Effector CD8-positive, alpha-beta T cell (primary cell): ENCODE data around the gene SET.
"Not testable (repeated sequence)": the region's sequence is repeated elsewhere in the genome, so short reads cannot be mapped to it uniquely, and the experiment has no call there.

ENCODE experiments used
- DNase-seq: peaks from one replicate; lab custom pipeline; 2025; lab: John Stamatoyannopoulos, UW
- total RNA-seq, 4 experiments: gene quantifications; one replicate each; lab custom pipeline; 2026; lab: John Stamatoyannopoulos, UW

SET gene, protein sequence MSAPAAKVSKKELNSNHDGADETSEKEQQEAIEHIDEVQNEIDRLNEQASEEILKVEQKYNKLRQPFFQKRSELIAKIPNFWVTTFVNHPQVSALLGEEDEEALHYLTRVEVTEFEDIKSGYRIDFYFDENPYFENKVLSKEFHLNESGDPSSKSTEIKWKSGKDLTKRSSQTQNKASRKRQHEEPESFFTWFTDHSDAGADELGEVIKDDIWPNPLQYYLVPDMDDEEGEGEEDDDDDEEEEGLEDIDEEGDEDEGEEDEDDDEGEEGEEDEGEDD
- total RNA-seq = 447 to 839 (median 479) reads per million in 4 experiments

DNA sequence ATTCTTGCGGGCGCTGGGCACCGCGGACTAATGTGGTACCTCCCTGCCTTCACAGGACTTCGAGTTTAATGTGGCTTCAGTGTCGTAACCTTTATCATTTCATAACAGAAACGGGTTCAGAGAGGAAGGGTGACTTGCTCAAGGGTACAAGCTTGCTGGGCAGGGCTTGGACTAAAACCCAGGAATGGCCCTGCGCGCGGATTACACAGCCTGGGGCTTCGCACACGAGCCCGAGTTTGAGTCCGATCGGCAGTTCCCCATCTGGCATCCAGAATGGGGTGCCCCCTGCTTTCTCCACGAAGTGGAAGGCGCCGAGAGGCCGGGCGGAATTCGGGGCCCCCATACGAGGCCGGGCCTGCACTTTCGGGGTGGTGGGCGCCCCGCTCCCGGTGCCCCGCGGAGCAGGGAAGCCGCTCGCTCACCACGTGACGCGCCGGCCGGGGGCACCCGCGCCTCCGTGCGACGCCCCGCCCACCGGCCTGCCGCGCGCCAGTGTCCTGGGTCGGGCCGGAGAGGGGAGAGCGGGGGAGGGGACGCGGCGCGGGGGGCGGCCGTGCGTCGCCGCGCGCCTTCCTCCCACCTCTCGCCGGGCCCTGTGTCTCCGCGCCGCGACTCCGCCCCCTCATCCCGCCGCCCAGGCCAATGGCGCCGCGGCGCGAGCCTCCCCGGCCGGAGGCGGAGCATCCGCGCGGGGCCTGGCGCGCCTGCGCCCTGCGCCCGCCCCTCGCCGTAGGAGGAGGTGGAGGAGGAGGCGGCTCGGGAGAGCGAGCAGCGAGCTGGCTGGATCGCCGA is at the start of gene SET:
Gene SET (plus strand): TSS at position 722 of the 792 bp plus-strand sequence. CDS start 361 bp downstream, outside the sequence.
- DNase-seq = peak; percentile 87

DNA sequence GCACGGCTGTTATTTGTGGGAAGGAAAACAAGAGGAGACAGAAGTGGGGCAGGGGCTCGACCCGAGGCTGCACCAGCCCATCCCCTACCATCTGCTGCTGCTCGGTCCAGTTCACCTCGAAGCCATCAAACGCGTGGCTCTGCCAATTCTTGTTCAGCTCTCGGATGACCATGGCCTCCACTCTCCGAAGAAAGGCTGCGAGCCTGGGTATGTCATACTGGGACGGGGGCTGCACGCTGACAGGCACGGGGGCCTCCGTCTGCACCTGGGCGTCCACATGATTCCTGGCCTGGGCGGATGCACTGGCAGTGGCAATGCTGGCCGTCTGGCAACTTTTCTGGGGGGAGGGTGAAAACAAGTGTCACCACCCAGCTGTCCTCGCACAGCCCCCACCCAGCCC is 48.4 kb upstream of the SET start:
- no peak for DNase-seq

DNA sequence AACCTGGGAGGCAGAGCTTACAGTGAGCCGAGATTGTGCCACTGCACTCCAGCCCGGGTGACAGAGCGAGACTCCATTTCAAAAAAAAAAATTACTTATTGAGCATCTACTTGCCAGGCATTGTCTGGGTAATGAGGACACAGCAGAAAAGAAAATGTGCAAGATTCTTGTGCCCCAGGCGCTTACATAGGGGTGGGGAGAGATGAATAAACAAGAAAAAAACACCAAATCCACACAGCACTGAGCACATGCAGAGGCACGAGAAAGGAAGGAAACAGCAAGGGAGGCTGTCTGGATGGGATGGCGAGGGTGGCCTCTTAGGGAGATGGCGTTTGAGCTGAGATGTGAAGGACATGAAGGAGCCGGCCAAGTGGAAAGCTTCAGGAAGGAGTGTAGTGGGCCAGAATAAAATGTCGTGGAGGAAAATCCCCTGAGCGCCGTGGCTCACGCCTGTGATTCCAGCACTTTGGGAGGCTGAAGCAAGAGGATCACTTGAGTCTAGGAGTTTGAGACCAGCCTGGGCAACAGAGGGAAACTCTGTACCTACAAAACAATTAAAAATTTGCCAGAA is 46.3 kb upstream of the SET start:
- DNase-seq = no peak

DNA sequence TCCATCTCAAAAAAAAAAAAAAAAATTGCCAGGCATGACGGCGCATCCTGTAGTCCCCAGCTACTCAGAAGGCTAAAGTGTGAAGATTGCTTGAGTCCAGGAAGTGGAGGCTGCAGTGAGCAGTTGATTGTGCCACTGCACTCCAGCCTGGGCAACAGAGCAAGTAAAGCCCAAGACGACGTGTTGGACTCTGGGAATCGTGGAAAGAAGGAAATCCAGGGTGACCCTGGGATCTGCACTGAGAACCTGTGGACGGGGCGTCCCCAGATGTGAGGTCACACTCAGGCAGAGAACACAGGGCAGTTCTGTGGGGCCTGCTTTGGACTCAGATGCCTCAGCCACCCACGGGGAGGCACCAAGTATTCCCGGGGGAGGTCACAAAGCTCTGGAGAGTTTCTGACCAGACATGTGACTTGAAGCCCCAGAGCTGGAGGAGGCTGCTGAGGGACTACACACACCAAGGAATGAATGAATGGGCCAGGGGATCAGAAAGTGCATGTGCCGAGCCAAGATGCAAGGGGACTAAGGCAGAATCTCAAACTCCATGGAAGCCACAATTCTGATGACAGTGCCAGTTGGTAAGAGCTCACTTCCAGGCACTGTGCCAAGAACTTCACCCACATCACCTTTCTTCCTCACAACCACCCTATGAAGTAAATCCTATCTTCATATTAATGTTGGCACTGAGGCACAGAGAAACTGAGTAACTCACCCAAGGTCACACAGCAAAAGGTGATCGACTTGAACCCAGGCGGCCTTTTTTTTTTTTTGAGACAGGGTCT is 45.3 kb upstream of the SET start:
- no peak for DNase-seq

DNA sequence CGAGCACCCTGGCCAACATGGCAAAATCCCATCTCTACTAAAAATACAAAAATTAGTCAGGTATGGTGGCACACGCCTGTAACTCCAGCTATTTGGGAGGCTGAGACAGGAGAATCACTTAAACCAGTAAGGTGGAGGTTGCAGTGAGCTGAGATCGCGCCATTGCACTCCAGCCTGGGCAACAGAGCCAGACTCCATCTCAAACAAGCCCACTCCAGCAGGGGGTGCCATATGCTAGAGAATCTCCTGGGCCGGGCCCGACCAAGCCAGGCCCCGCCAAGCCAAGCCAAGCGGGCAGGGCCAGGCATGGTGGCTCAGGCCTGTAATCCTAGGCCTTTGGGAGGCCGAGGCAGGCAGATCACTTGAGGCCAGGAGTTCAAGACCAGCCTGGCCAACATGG is 40.8 kb upstream of the SET start:
- peak; percentile 60 for DNase-seq

DNA sequence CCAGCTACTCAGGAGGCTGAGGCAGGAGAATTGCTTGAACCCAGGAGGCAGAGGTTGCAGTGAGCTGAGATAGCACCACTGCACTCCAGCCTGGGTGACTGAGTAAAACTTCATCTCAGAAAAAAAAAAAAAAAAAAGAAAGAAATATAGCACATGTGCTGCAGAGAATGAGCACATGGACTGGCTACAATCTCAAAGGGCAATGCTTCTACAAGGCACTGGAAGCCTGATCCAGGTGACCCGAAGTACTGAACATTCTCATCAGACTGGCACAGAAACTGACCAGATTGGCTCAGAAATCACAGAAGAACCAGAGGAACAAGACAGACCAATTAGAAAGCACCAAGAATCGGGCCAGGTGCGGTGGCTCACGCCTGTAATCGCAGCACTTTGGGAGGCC is 37.2 kb upstream of the SET start:
- no peak for DNase-seq

DNA sequence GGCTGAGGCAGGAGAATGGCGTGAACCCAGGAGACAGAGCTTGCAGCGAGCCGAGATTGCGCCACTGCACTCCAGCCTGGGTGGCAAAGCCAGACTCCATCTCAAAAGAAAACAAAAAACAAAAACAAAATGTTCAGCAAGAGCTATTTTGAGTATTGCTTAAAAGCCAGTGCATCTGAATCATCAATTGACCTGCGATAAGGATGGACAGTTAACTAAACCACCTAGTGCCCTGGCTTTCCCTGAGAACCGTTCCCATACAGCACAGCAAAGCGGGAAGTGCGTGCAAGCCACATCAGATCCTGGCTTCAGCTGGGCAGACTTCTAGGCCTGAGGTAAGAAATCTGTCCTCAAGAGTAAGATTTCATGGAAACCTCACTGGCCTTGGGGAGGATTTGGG is 35.1 kb upstream of the SET start:
- no peak for DNase-seq

DNA sequence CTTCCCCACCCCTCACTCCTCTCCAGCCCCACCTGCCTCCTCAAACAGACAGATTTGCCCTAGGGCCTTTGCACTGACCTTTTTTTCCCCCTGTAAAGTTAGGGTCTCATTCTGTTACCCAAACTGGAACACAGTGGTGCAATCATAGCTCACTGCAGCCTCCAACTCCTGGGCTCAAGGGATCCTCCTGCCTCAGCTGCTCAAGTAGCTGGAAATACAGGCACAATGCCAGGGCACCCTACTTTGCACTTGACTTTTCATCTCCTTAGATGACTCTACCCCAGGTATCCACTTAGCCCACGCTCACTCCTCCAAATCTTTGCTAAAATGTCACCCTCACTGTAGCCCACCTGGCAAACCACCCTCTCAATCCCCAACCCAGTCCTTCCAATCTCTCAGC is 34.5 kb upstream of the SET start:
- DNase-seq = no peak

DNA sequence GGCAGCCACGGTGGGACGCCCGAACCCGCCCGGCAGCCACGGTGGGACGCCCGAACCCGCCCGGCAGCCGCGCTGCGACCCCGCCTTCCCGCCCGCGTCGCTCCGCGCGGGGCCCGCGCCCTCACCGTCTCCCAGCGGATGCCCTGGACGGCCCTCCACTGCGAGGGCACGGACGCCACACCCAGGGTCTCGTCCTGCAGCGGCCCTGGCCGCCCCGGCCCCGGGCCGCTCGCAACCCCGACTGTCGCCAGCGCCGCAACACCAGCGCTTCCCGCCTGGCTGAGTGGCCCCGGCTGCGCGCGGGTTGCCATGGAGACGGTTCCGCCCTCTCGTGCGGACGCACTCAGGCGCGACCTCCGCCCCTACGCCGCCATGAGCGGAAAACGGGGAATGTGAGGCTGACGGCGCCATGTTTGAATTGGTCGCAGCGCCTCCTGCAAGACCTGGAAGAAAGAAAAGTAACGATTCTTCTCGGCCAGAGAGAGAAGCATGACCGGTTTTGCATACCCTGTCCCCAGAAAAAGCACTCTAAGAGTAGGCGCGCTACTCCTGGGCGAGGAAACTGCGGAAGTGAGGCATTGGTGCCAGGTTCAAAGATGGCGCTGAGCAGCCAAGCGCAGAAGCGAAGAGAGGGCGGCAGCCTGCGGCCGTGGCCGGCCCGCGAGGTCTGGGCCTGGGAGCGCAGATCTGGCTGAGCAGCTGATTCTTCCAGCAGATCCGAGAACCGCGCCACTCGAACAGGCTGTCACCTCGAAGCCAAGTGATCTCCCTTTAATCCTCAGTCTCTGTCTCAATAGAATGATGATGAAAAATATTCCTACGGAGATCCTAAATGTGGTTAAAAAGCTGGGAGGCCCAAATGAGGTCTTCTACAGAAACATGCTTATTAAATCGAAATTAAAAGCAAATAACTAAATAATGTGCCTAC is 32.3 kb upstream of the SET start, which contains the start of gene DYNC2I2:
Gene DYNC2I2 (minus strand): TSS at position 432 of the 928 bp plus-strand sequence. CDS start 121 bp downstream, at position 311.
- peak; percentile 92 for DNase-seq

DNA sequence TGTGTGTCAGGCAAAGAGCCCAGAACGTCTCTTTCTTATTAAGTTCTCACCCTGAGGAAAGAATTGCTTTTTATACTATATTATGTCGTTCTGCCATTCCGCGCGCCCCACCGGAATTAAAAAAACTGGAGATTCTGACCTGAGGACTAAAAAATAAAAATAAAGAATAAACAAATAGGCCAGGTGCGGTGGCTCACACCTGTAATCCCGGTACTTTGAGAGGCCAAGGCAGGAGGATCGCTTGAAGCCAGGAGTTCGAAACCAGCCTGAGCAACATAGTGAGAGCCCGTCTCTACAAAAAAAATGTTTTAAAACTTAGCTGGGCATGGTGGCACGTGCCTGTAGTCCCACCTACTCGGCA is 31.7 kb upstream of the SET start:
- DNase-seq = no peak

DNA sequence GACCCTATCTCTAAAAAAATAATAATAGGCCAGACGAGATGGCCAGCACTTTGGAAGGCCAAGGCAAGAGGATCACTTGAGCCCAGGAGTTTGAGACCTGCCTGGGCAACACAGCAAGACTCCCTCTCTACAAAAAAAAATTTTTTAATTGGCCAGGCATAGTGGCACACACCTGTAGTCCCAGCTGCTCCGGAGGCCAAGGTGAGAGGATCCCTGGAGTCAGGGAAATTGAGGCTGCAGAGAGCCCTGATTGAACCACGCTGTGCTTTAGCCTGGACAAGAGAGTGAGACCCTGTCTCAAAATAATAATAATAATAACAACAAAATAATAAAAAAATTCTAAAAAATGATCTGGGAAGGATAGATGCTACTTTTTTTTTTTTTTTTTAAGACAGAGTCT is 31.2 kb upstream of the SET start:
- no peak for DNase-seq

DNA sequence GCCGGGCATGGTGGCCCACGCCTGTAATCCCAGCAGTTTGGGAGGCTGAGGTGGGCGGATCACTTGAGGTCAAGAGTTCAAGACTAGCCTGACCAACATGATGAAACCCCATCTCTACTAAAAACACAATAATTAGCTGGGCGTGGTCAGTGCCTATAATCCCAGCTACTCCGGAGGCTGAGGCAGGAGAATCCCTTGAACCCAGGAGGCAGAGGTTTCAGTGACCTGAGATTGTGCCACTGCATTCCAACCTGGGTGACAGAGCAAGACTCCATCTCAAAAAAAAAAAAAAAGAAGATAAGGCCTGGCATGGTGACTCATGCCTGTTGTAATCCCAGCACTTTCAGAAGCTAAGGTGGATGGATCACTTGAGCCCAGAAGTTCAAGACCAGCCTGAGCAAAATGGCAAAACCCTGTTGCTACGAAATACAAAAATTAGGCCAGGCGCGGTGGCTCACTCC is 22.5 kb upstream of the SET start:
- DNase-seq = not testable (repeated sequence)

DNA sequence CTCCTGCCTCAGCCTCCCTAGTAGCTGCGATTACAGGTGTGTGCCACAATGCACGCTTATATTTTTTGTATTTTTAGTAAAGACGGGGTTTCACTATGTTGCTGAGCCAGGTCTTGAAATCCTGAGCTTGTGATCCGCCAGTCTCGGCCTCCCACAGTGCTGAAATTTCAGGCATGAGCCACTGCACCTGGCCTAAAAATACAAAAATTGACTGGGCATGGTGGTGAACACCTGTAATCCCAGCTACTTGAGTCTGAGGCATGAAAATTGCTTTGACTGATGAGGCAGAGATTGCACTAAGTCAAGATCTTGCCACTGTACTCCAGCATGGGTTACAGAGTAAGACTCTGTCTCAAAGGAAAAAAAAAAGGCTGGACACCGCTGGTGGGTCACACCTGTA is 19.2 kb upstream of the SET start:
- no peak for DNase-seq

DNA sequence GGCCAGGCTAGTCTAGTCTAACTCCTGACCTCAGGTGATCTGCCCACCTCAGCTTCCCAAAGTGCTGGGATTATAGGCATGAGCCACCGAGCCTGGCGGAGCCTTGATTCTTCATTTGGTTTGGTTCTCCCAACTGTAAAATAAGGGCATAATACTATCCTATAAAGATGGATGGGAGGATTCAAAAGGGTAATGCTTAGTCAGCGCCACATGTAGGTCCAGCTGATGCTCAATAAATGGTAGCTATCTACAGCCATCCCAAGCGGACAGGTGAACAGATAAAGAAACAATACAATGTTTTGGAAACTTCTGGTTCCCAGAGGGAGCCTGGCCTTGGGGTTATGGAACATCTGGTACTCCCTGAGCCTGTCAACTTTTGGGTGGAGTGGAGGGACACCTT is 13.6 kb upstream of the SET start:
- DNase-seq = no peak

DNA sequence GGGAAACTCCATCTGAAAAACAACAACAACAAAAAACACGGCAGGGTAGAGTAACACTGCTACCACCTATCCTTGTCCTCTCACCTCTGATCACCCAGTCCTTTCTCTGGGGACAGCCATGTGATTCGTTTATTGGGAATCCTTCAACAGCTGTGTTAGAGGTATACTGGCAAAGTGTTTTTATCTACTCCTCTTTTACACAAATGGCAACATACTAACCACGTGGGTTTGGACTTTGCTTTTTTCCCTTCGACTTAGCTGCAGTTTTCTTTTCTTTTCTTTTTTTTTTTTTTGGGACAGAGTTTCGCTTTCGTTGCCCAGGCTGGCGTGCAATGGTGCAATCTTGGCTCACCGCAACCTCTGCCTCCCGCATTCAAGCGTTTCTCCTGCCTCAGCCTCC is 11.2 kb upstream of the SET start:
- DNase-seq = no peak

DNA sequence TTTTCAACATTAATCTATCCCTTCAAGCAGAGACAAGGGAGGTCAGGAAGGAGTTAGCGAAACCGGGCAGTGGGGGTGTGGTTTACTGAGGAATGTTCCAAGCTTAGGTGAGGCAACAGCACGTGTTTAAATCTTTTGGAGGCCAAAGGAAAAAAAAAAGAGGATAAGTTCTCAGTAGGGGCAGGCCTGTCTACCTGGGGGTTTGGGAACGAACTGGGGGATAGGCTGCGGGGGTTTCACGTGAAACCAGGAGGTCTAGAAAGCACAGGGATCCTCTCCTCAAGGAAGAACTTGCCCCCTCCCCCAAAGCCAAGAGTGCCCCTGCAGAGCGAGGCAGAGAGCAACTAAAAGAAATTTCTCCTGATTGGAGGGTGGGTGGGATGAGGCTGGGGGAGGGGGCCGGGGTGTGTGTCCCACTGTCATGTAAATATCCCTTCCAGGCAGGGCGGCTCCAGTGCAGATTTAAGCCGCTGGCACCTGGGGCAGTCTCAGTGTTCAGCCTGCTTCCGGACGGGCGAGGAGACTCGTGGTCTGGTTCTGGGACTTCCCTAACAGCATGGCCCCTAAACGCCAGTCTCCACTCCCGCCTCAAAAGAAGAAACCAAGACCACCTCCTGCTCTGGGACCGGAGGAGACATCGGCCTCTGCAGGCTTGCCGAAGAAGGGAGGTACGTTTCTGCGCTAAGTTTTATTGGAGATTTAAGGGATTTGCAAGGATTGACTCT is 5.5 kb upstream of the SET start:
- no peak for DNase-seq

DNA sequence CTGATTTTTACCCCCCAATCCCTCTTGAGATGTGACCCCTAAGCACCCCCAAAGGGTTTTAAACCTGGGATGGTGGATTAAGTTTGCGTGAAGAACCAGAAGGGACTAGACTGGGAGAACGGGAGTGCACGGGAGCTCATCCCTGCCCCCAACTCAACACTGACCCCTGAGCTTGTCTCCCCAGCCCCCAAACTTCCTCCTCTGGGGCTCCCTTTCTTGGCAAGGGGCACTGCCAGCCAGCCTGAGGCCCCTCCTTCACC is 5.0 kb upstream of the SET start:
- DNase-seq = no peak

DNA sequence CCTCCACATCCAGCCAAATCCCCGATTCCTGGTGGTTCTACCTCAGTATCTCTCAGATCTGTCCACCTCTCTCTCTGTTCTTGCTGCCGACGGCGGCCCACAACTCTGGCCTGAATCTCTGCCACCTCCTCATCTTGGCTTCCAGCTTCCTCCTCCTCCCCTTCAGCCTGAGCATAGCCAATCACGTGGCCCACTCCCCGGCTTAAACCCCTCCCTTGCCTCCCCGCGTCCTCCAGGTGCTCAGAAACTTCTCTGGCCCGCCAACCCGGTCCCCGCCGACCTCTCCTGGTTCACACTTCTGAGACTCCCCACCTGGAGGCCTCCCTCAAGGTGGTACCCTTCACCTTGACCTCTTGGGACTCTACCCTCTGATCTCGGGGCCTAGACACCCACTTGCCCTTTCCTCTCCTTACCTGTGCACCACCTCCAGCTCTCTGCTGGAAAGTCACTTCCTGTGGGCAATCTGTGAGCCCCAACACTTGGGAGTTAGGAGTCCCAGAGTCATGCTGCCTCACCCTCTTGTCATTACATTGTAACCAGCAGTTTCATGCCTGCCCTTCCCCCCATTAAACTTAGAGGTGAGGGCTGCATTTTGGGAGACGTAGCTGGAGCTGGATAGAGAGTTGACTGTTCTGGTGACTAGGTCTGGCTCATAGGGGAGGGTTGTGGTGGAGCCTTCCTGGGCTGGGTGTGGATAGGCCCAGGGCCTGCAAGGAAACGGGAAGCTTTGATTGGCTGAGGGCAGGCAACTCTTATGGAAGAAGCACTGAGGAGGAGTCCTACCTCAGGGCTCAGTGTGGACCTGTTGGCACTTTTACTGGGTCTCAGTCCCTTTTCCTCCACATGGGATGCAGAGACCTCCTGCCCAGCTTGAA is 4.5 kb upstream of the SET start:
- DNase-seq = peak; percentile 51

DNA sequence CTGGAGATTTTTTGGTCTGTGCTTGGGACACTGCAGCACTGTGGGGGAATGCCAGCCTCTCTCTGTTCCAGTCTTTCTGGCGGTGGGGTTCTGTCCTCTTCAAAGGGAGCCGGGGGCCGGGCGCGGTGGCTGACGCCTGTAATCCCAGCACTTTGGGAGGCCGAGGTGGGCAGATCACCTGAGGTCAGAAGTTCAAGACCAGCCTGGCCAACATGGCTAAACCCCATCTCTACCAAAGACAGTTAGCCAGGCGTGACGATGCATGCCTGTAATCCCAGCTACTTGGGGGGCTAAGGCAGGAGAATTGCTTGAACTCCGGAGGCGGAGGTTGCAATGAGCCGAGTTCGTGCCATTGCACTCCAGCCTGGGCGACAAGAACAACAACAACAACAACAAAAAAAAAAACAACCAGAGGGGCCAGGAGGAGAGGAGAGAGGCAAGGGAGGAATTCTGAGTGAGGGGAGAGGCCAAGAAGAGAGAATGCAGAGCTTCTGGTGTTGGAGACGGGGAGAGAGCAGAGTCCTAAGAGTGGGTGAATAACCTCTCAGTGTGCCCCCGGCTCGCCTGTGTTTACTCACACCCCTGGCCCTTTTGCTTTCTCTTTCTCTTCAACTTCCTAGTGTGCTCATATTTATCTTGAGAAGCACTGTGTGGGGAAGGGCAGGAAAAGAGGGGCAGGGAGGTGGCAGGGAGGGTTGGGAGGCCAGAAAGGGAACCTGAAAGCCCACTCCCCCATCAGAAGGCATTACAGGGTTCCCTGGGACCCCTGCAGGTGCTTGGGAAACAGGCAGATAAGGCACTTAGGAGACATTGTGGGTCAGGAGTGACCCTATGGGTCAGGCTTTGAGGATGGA is 3.2 kb upstream of the SET start:
- no peak for DNase-seq
